HG03460 (cell line): ENCODE results near the gene HDAC4.

Source experiments
- ATAC-seq: cut with Tn5 transposase; IDR thresholded peaks from one replicate; pipeline ENCODE4 v1.9.1; 2021; ENCODE audit not compliant: unreplicated experiment

The HDAC4 gene

GRCh38 chr2:239226677-239227581, 173.9 kb downstream of the HDAC4 start:
- ATAC-seq, result no peak

GRCh38 chr2:239225871-239226561, 174.8 kb downstream of the HDAC4 start:
- no peak for ATAC-seq

GRCh38 chr2:239225371-239225851, 175.4 kb downstream of the HDAC4 start:
- no peak for ATAC-seq

GRCh38 chr2:239224955-239225354, 175.9 kb downstream of the HDAC4 start:
- no peak for ATAC-seq

- ATAC-seq, result no peak
Observed at GRCh38 chr2:239224199-239224570, 176.6 kb downstream of the HDAC4 start.

- no peak for ATAC-seq
Observed at GRCh38 chr2:239223310-239224198, 177.3 kb downstream of the HDAC4 start.

GRCh38 chr2:239222706-239223309, 178.0 kb downstream of the HDAC4 start:
- no peak for ATAC-seq

GRCh38 chr2:239222312-239222660, 178.5 kb downstream of the HDAC4 start:
- ATAC-seq, result no peak

GRCh38 chr2:239220981-239221396, 179.8 kb downstream of the HDAC4 start:
- ATAC-seq, result no peak

- no peak for ATAC-seq
Observed at GRCh38 chr2:239220341-239220740, 180.5 kb downstream of the HDAC4 start.

GRCh38 chr2:239216614-239217273, 184.1 kb downstream of the HDAC4 start:
- no peak for ATAC-seq

GRCh38 chr2:239215988-239216613, 184.7 kb downstream of the HDAC4 start:
- no peak for ATAC-seq

- ATAC-seq, result no peak
Observed at GRCh38 chr2:239215136-239215925, 185.5 kb downstream of the HDAC4 start.

- no peak for ATAC-seq
Observed at GRCh38 chr2:239214725-239215124, 186.1 kb downstream of the HDAC4 start.

- no peak for ATAC-seq
Observed at GRCh38 chr2:239213643-239214101, 187.1 kb downstream of the HDAC4 start.

- no peak for ATAC-seq
Observed at GRCh38 chr2:239212929-239213642, 187.7 kb downstream of the HDAC4 start.

- no peak for ATAC-seq
Observed at GRCh38 chr2:239212121-239212928, 188.5 kb downstream of the HDAC4 start.
